VCaP (cell line): ENCODE measurements around the gene TCAP.
A peak's percentile ranks its signal among the peaks of the same experiment; 100 is the strongest.

Source experiments
- H3K27ac ChIP-seq: fragments of 450-650 bp; 2 replicates; pipeline ENCODE4 v1.5.1; 2017
- TF ChIP-seq, protein P1 (sequence below): fragments of 450-650 bp; conservative IDR thresholded peaks from 2 replicates; pipeline ENCODE4 v1.5.1; 2017; ENCODE audit warnings: mild to moderate bottlenecking, moderate library complexity

The TCAP gene

DNA sequence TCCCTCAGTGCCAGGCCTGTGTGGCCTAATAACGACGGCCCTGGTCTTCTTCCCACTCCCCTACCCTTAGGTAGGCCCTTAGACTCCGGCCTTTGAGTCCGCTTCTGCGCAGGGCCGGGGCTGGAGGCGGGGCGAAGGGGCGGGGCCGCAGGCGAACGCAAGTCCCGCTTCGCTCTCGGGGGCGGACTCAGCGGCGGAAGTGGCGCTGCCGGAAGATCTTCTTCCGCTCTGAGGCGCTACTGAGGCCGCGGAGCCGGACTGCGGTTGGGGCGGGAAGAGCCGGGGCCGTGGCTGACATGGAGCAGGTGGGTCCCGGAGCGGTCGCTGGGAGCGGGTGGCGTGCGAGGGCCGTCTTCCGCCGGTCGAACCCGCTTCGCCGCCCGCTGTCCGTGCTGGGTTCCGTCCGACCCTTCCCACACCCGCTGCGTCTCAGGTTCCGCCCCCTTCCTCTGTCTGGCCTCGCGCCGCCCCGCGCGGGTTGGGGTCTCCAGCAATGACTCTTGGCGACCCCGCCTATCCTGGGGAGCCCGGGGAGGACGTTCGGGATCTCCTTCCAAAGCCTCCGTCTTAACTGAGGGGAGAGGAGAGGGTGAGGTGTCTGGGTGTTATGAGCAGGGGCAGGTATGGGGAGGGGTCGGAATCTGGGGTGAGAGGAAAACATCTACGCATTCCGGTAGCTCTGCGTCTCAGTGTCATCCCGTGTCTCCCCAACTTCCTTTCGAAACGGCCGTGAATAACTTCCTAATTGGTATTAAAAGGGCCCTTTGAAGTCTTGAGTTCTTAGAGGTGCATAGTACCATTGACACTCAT lies 28.0 kb upstream of the TCAP start, which contains the start of gene STARD3:
Gene STARD3 (plus strand): TSS at position 218 of the 810 bp plus-strand sequence. CDS start 16,388 bp downstream, outside the sequence.
- H3K27ac ChIP-seq = peak within 1 kb of the TSS; percentile 86
- TF ChIP-seq, protein P1, sequence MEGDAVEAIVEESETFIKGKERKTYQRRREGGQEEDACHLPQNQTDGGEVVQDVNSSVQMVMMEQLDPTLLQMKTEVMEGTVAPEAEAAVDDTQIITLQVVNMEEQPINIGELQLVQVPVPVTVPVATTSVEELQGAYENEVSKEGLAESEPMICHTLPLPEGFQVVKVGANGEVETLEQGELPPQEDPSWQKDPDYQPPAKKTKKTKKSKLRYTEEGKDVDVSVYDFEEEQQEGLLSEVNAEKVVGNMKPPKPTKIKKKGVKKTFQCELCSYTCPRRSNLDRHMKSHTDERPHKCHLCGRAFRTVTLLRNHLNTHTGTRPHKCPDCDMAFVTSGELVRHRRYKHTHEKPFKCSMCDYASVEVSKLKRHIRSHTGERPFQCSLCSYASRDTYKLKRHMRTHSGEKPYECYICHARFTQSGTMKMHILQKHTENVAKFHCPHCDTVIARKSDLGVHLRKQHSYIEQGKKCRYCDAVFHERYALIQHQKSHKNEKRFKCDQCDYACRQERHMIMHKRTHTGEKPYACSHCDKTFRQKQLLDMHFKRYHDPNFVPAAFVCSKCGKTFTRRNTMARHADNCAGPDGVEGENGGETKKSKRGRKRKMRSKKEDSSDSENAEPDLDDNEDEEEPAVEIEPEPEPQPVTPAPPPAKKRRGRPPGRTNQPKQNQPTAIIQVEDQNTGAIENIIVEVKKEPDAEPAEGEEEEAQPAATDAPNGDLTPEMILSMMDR = 0 out of 2 replicates have a peak, but pooled peaks have one; percentile 8

DNA sequence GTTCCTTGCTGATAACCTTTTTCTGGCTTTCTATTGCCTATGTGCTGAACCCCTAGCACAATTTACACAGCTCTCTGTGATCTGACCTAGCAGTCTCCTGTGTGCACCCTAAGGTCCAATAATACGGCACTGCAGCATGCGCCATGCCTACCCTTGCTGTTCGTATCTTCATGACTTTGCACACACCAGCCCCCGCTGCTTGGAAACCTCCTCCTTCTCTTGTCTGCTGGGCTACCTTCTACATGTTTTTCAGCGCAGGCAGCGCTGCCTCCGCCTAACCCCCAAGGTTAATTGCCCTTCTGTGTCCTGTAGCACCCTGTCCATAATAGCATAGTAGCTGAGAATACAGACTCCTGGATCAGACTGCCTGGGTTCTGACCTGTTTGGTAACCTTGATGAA lies 26.8 kb upstream of the TCAP start:
- TF ChIP-seq, protein P1 = no peak
- H3K27ac ChIP-seq = peak overlapping the region; percentile 86; the same call in 1 of the 2 replicates

DNA sequence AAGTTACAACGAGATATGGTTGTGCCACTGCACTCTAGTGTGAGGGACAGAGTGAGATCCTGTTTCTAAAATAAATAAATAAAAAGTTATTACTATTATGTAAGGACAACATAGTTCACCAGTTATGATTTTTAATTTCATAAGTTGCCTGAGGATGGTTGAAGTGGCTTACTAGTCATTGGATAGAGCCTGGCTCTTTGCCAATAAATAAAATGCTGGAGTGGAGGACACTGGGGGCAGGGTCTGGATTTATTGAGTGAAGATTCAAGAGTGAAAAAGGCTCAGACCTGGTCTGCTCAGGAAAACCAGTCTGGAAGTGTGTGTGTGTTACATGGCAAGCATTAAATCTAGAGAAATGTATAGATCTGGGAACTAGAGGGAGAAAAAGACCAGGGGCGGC lies 26.1 kb upstream of the TCAP start:
- TF ChIP-seq, protein P1 = no peak
- no peak overlapping the region for H3K27ac ChIP-seq

DNA sequence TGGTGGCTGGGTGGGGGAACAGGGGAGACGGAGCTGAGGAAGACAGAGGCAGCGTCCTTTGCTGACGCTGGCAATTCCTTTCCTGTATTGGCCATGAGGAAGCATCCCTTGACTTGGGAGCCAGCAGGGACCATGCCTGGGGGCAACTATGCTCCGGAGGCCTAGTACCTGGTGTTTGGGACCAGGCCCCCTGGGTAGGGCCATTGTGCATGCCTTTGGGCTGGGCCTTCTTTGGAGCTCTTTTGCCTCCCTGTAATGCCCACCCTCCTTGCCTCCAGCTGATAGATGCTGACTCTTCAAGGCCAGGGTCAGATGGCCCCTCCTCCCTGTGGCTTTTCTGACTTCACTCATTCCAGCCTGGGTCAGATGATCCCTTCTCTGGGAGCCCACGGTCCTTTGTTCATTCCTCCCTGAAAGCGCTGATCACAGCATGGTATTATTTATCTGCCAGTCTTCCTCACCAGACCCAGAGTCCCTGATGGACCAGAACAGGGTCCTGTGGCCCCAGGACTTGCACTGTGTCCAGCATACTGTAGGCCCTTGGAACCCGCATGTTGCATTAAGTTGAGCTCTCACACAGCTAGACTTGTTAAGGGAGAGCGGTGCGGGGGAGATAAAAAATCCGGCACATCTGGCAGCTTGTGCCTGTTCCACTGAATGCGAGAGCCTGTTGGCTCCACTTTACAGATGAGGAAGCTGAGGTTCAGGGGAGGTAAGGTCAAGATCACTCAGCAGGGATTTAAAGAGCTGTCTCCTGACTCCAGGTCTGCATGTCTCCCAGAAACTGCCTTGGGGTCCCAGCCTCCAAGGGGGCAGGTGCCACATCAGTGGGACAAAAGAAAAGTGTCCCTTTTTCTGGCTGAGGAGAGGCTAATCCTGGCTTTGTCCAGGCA lies 25.3 kb upstream of the TCAP start:
- TF ChIP-seq, protein P1 = no peak
- no peak overlapping the region for H3K27ac ChIP-seq

DNA sequence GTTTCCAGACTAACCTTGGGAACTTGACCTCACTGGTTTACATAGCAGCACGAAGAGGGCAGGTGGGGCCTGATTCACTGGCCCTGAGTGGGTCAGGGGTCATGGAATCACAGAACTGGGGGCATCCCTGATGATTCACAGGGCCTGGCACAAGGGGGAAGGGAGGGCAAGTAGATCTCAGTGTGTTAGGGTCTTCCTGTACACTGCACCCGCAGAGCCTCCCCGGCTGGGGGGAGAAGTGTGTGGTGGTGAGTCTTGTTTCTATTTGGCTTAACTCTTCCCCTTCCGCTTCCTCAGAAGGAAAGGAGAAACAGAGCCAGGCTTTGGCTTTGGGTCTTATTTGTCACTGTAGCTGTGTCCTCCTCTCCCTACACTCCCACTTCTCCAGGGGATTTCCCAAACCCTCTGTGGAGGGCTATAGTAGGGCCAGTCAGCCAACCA lies 24.5 kb upstream of the TCAP start:
- TF ChIP-seq, protein P1 = no peak

DNA sequence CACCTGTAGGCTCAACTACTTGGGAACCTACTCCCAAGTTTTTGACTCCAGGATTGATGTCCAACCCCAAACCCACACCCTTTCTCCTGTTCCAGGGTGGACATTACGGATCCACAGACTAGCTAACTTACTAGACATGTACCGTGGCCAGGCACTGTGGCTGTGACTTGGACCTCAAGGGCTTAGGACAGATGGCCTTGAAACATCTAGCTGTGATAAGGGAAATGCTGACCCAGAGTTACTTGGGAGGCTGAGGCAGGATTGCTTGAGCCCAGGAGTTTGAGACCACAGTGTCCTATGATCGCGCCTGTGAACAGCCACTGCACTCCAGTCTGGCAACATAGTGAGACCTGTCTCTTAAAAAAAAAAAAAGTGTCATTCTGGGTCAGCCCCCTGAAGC lies 24.1 kb upstream of the TCAP start:
- no peak overlapping the region for H3K27ac ChIP-seq
- TF ChIP-seq, protein P1 = no peak

More for the DNA sequence above, 24.5 kb upstream of the TCAP start:
- H3K27ac ChIP-seq = no peak overlapping the region

DNA sequence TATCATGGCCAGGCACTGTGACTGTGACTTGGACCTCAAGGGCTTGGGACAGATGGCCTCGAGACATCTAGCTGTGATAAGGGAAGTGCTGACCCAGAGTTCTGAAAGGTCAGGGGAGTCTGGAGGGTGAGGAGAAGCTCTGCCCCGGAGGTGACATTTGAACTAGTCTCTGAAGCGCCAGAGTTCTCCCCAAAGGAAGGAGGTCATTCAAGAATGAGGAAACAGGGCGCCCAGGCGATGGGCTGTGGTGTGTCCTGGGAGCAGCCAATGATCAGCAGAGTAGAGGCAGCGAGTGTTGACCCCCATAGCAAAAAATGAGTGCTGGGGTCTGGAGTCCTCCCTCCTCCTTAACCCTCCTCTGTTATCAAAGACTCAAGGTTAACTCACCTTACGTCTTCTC lies 23.3 kb upstream of the TCAP start:
- TF ChIP-seq, protein P1 = no peak
- H3K27ac ChIP-seq = no peak overlapping the region
